Caco-2 (cell line): ENCODE results near the gene NOVA1. TPM values are rescaled to one million over a fixed set of nuclear protein-coding genes. Genes with fewer than 3 reads are reported as not detected.

Experiments
- BruUV-seq: library from RNA; stranded (reverse); fragments of 400-500 nt; replicated peaks from 2 replicates; lab custom pipeline; 2021; lab: Mats Ljungman, UMichigan
- CTCF ChIA-PET: fragments of 300-600 bp; sonication (Branson Sonifier 250); formaldehyde crosslinking; loops from one replicate; lab custom pipeline; 2022; ENCODE audit warnings: antibody characterized with exemption; lab: Charles Lee
- POLR2A ChIA-PET: fragments of 300-600 bp; sonication (Branson Sonifier 250); formaldehyde crosslinking; loops from one replicate; lab custom pipeline; 2022; ENCODE audit warnings: antibody characterized with exemption; lab: Charles Lee
- DNase-seq, 2 experiments: peaks; one replicate each; pipeline versions ENCODE4 v3.0.0 to v3.0.0-alpha.2; 2020 to 2022
- H3K27me3 ChIP-seq: replicated peaks from 2 replicates; pipeline ENCODE4 v1.6.0; 2011; ENCODE audit warnings: low read length; ENCODE audit not compliant: control insufficient read depth, insufficient read depth
- H3K36me3 ChIP-seq: 2 replicates; pipeline ENCODE4 v1.5.1; 2011; ENCODE audit warnings: low read length; ENCODE audit not compliant: control insufficient read depth, insufficient read depth
- H3K4me1 ChIP-seq: fragments of 250-450 bp; sonication (Bioruptor Pico); 2 replicates; pipeline ENCODE4 v1.5.1; 2020; ENCODE audit warnings: mild to moderate bottlenecking
- H3K4me3 ChIP-seq: 2 replicates; pipeline ENCODE4 v1.5.1; 2011; ENCODE audit warnings: low read depth, mild to moderate bottlenecking, control low read depth, low read length
- H3K9me3 ChIP-seq: fragments of 250-450 bp; sonication (Bioruptor Pico); 2 replicates; pipeline ENCODE4 v1.5.1; 2020; ENCODE audit warnings: mild to moderate bottlenecking, moderate library complexity
- H3K27ac Mint-ChIP-seq: one replicate; pipeline ENCODE4 v1.8.0; 2022; ENCODE audit warnings: mixed read lengths; ENCODE audit not compliant: unreplicated experiment
- H3K27me3 Mint-ChIP-seq: one replicate; pipeline ENCODE4 v1.8.0; 2022; ENCODE audit warnings: mixed read lengths; ENCODE audit not compliant: insufficient read depth, unreplicated experiment
- H3K36me3 Mint-ChIP-seq: one replicate; pipeline ENCODE4 v1.8.0; 2022; ENCODE audit warnings: mild to moderate bottlenecking, mixed read lengths; ENCODE audit not compliant: insufficient read depth, unreplicated experiment
- H3K4me1 Mint-ChIP-seq: one replicate; pipeline ENCODE4 v1.8.0; 2022; ENCODE audit warnings: low read depth, mixed read lengths; ENCODE audit not compliant: unreplicated experiment
- H3K4me3 Mint-ChIP-seq: one replicate; pipeline ENCODE4 v1.8.0; 2022; ENCODE audit warnings: mild to moderate bottlenecking, moderate library complexity, mixed read lengths; ENCODE audit not compliant: unreplicated experiment
- H3K9me3 Mint-ChIP-seq: one replicate; pipeline ENCODE4 v1.8.0; 2022; ENCODE audit warnings: mixed read lengths; ENCODE audit not compliant: unreplicated experiment
- intact Hi-C: fragments of 100-400 bp; cut with micrococcal nuclease; formaldehyde crosslinking; loops from one replicate; pipeline ENCODE4 v1.10.0; 2022; ENCODE audit not compliant: unreplicated experiment
- total RNA-seq: library from RNA; stranded (reverse); gene quantifications from 2 replicates; pipeline ENCODE4 v1.2.3, GENCODE V29; 2022
- TF ChIP-seq, protein P1 (sequence below), 2 experiments: fragments of 200-600 bp in 1 of 2; IDR thresholded peaks; 1 replicate in 1 of 2; 2 replicates in 1 of 2; pipeline versions ENCODE4 v1.5.1 to v1.8.0; 2011 to 2022; ENCODE audit warnings: antibody characterized with exemption in 1 of 2, control low read depth in 1 of 2, inconsistent platforms in 1 of 2, low read depth in 1 of 2, low read length in 1 of 2, mild to moderate bottlenecking in 1 of 2, moderate library complexity in 1 of 2; ENCODE audit not compliant: insufficient read depth in 1 of 2, severe bottlenecking in 1 of 2, unreplicated experiment in 1 of 2

The NOVA1 gene
- total RNA-seq, 1 experiment from 2014 or later: not detected

DNA sequence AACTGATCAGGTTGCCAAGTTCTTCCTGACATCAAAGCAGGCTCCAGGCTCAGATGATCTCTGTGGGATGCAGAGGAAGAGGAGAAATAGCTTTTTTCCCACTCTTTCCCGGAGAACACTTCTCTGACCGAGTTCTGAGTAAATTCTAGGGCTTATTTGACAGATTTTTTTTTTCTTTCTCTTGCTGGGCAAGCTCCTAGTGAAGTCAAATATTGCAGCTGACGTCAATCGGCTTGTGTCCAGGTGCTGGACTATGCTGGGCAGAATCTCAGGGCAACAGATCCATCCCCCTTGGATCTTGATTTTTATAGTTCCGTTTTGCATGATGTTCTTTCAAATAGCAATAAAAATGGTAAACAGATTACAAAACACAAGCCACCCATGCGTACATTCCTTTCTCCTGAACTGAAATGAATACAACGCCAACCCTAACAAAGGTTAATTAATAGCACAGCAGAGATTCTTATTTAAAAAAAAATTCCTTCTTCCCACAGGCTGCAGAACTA, 182.2 kb downstream of the NOVA1 start:
- no peaks in the 10 kb centered on the region for H3K27me3 Mint-ChIP-seq
- no peaks in the 10 kb centered on the region for H3K36me3 Mint-ChIP-seq
- Histone ChIP-seq H3K4me1 (no peaks in the 10 kb centered on the region), H3K27me3 (no peaks in the 10 kb centered on the region), H3K4me3 (no peak overlapping the region), H3K9me3 (no peaks in the 10 kb centered on the region), H3K36me3 (no peaks in the 10 kb centered on the region)
- intact Hi-C loops: no loop called here
- no peak overlapping the region for H3K4me3 Mint-ChIP-seq
- TF ChIP-seq, protein P1, sequence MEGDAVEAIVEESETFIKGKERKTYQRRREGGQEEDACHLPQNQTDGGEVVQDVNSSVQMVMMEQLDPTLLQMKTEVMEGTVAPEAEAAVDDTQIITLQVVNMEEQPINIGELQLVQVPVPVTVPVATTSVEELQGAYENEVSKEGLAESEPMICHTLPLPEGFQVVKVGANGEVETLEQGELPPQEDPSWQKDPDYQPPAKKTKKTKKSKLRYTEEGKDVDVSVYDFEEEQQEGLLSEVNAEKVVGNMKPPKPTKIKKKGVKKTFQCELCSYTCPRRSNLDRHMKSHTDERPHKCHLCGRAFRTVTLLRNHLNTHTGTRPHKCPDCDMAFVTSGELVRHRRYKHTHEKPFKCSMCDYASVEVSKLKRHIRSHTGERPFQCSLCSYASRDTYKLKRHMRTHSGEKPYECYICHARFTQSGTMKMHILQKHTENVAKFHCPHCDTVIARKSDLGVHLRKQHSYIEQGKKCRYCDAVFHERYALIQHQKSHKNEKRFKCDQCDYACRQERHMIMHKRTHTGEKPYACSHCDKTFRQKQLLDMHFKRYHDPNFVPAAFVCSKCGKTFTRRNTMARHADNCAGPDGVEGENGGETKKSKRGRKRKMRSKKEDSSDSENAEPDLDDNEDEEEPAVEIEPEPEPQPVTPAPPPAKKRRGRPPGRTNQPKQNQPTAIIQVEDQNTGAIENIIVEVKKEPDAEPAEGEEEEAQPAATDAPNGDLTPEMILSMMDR (IDR thresholded peaks at IDR 0.05; ENCODE audit: insufficient read depth in 1 of 2, low read depth in 1 of 2, low read length in 1 of 2, severe bottlenecking in 1 of 2, unreplicated experiment in 1 of 2): no peak
- H3K27ac Mint-ChIP-seq: no peak overlapping the region
- H3K9me3 Mint-ChIP-seq: no peaks in the 10 kb centered on the region
- no peak for DNase-seq
- BruUV-seq: no TSS peak
- no peaks in the 10 kb centered on the region for H3K4me1 Mint-ChIP-seq
- CTCF ChIA-PET: no interaction called here
- POLR2A ChIA-PET: no interaction called here

- H3K36me3 ChIP-seq: no peaks in the 10 kb centered on the region
- H3K9me3 Mint-ChIP-seq: no peaks in the 10 kb centered on the region
- no peak for DNase-seq
- POLR2A ChIA-PET: no interaction called here
- H3K9me3 ChIP-seq: no peaks in the 10 kb centered on the region
- no peaks in the 10 kb centered on the region for H3K27me3 ChIP-seq
- BruUV-seq: no TSS peak
- no peak overlapping the region for H3K27ac Mint-ChIP-seq
- H3K4me1 ChIP-seq: no peaks in the 10 kb centered on the region
- CTCF ChIA-PET: no interaction called here
- no peaks in the 10 kb centered on the region for H3K36me3 Mint-ChIP-seq
- H3K27me3 Mint-ChIP-seq: no peaks in the 10 kb centered on the region
- H3K4me3 Mint-ChIP-seq: no peak overlapping the region
- no peak overlapping the region for H3K4me3 ChIP-seq
- no peaks in the 10 kb centered on the region for H3K4me1 Mint-ChIP-seq
- intact Hi-C loops: no loop called here
- TF ChIP-seq, protein P1 (IDR thresholded peaks at IDR 0.05; ENCODE audit: insufficient read depth in 1 of 2, low read depth in 1 of 2, low read length in 1 of 2, severe bottlenecking in 1 of 2, unreplicated experiment in 1 of 2): no peak
These were observed 182.9 kb downstream of the NOVA1 start for GRCh38 chr14:26414926-26415325.

DNA sequence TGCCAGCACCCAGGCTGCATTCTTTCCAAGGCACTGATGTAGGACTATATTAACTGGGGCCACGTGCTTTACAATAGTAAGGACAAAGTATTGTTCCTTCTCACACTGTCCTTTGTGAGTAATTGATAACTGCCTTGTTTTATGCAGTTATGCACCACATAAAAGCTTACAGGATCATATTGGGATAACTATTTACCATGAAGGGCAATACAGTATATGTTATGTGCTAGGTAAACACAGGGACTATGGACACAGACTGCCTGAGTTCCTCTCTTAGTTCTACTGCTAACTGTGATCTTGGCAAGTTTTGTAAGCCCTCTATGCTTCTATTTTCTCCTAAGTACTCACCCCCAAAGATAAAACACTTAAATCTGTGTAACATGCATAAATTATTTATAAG, 183.7 kb downstream of the NOVA1 start:
- no peak for DNase-seq
- Mint-ChIP-seq H3K27ac (no peak overlapping the region), H3K9me3 (no peaks in the 10 kb centered on the region), H3K27me3 (no peaks in the 10 kb centered on the region), H3K4me3 (no peak overlapping the region), H3K4me1 (no peaks in the 10 kb centered on the region), H3K36me3 (no peaks in the 10 kb centered on the region)
- intact Hi-C loops: no loop called here
- Histone ChIP-seq H3K36me3 (no peaks in the 10 kb centered on the region), H3K9me3 (no peaks in the 10 kb centered on the region), H3K4me3 (no peak overlapping the region), H3K27me3 (no peaks in the 10 kb centered on the region), H3K4me1 (no peaks in the 10 kb centered on the region)
- TF ChIP-seq, protein P1 (IDR thresholded peaks at IDR 0.05; ENCODE audit: insufficient read depth in 1 of 2, low read depth in 1 of 2, low read length in 1 of 2, severe bottlenecking in 1 of 2, unreplicated experiment in 1 of 2): no peak
- CTCF ChIA-PET: no interaction called here
- POLR2A ChIA-PET: no interaction called here
- no TSS peak for BruUV-seq
